SKM-1 (cell line): Measurements from ENCODE around the gene CASP3.

Experiments used
- DNase-seq: peaks from one replicate; lab custom pipeline; 2025; ENCODE audit not compliant: unreplicated experiment; lab: John Stamatoyannopoulos, UW

The CASP3 gene

GRCh38 chr4:184649026-184649970 lies at the start of gene CASP3, which contains the start of gene PRIMPOL:
TSS of gene CASP3 (minus strand) at chr4:184649447. CDS start at chr4:184638453, 10,994 bp downstream.
TSS of gene PRIMPOL (plus strand) at chr4:184649738. CDS start at chr4:184657141, 7,403 bp downstream.
- DNase-seq, result peak; percentile 91

GRCh38 chr4:184697956-184698355 lies 48.7 kb upstream of the CASP3 start:
- no peak for DNase-seq

- no peak for DNase-seq
Measured at GRCh38 chr4:184695178-184695896, 46.1 kb upstream of the CASP3 start.

GRCh38 chr4:184694412-184694956 lies 45.2 kb upstream of the CASP3 start:
- no peak for DNase-seq

- no peak for DNase-seq
Measured at GRCh38 chr4:184693056-184693455, 43.8 kb upstream of the CASP3 start.

GRCh38 chr4:184689681-184690080 lies 40.4 kb upstream of the CASP3 start:
- DNase-seq, result no peak

- DNase-seq, result no peak
Measured at GRCh38 chr4:184688447-184688846, 39.2 kb upstream of the CASP3 start.

GRCh38 chr4:184688005-184688404 lies 38.8 kb upstream of the CASP3 start:
- DNase-seq, result no peak

- DNase-seq, result peak; percentile 79
Measured at GRCh38 chr4:184684491-184685189, 35.4 kb upstream of the CASP3 start.

GRCh38 chr4:184681916-184682315 lies 32.7 kb upstream of the CASP3 start:
- no peak for DNase-seq

GRCh38 chr4:184680698-184681097 lies 31.5 kb upstream of the CASP3 start:
- DNase-seq, result no peak

- no peak for DNase-seq
Measured at GRCh38 chr4:184675821-184676492, 26.7 kb upstream of the CASP3 start.

GRCh38 chr4:184675018-184675417 lies 25.8 kb upstream of the CASP3 start:
- DNase-seq, result no peak

- no peak for DNase-seq
Measured at GRCh38 chr4:184674011-184674410, 24.8 kb upstream of the CASP3 start.

- DNase-seq, result no peak
Measured at GRCh38 chr4:184672741-184673140, 23.5 kb upstream of the CASP3 start.

- no peak for DNase-seq
Measured at GRCh38 chr4:184671101-184671500, 21.9 kb upstream of the CASP3 start.

- no peak for DNase-seq
Measured at GRCh38 chr4:184669251-184669650, 20.0 kb upstream of the CASP3 start.

- DNase-seq, result no peak
Measured at GRCh38 chr4:184668511-184669114, 19.4 kb upstream of the CASP3 start.

GRCh38 chr4:184668096-184668495 lies 18.8 kb upstream of the CASP3 start:
- no peak for DNase-seq

- DNase-seq, result no peak
Measured at GRCh38 chr4:184666670-184667069, 17.4 kb upstream of the CASP3 start.
